HG03457 (cell line): Measurements from ENCODE around the gene LDLRAD4.

ENCODE experiments used
- ATAC-seq: cut with Tn5 transposase; IDR thresholded peaks from one replicate; pipeline ENCODE4 v1.9.1; 2021; ENCODE audit warnings: moderate number of reproducible peaks; ENCODE audit not compliant: unreplicated experiment

LDLRAD4 gene

GRCh38 chr18:13577781-13578180 lies 359.2 kb downstream of the LDLRAD4 start:
- ATAC-seq, result no peak

- ATAC-seq, result no peak
These were observed 359.8 kb downstream of the LDLRAD4 start for GRCh38 chr18:13578400-13578799.

GRCh38 chr18:13579874-13580273 lies 361.3 kb downstream of the LDLRAD4 start:
- ATAC-seq, result no peak

- no peak for ATAC-seq
These were observed 361.8 kb downstream of the LDLRAD4 start for GRCh38 chr18:13580351-13580750.

- no peak for ATAC-seq
These were observed 362.4 kb downstream of the LDLRAD4 start for GRCh38 chr18:13580991-13581390.

- no peak for ATAC-seq
These were observed 363.1 kb downstream of the LDLRAD4 start for GRCh38 chr18:13581496-13582177.

- no peak for ATAC-seq
These were observed 363.7 kb downstream of the LDLRAD4 start for GRCh38 chr18:13582178-13582670.

GRCh38 chr18:13583576-13584550 lies 365.3 kb downstream of the LDLRAD4 start:
- no peak for ATAC-seq

GRCh38 chr18:13584825-13585224 lies 366.3 kb downstream of the LDLRAD4 start:
- ATAC-seq, result no peak

- no peak for ATAC-seq
These were observed 367.0 kb downstream of the LDLRAD4 start for GRCh38 chr18:13585379-13586153.

GRCh38 chr18:13587001-13587400 lies 368.4 kb downstream of the LDLRAD4 start:
- no peak for ATAC-seq

GRCh38 chr18:13587477-13587876 lies 368.9 kb downstream of the LDLRAD4 start:
- no peak for ATAC-seq

- ATAC-seq, result no peak
These were observed 369.4 kb downstream of the LDLRAD4 start for GRCh38 chr18:13587937-13588336.

GRCh38 chr18:13589316-13589715 lies 370.8 kb downstream of the LDLRAD4 start:
- ATAC-seq, result no peak

GRCh38 chr18:13589943-13590342 lies 371.4 kb downstream of the LDLRAD4 start:
- ATAC-seq, result no peak

- no peak for ATAC-seq
These were observed 373.7 kb downstream of the LDLRAD4 start for GRCh38 chr18:13592246-13592645.

- ATAC-seq, result no peak
These were observed 376.0 kb downstream of the LDLRAD4 start for GRCh38 chr18:13594551-13594950.

- no peak for ATAC-seq
These were observed 378.5 kb downstream of the LDLRAD4 start for GRCh38 chr18:13597068-13597467.

- no peak for ATAC-seq
These were observed 380.0 kb downstream of the LDLRAD4 start for GRCh38 chr18:13598591-13598990.

- no peak for ATAC-seq
These were observed 380.5 kb downstream of the LDLRAD4 start for GRCh38 chr18:13599031-13599430.
